Naive thymus-derived CD8-positive, alpha-beta T cell (primary cell): ENCODE data around the gene FGF1. TPM values are rescaled to one million over a fixed set of nuclear protein-coding genes. Genes with fewer than 3 reads are reported as not detected.
A peak's percentile ranks its signal among the peaks of the same experiment; 100 is the strongest.

Experiments used
- ATAC-seq, 2 donors: fragments of 150-1000 bp; cut with Tn5 transposase in 1 of 2; sonication (Bioruptor Pico), chemical (Tn5 transposase) in 1 of 2; 1 replicate in 1 of 2; 2 replicates in 1 of 2; pipeline ENCODE4 v1.10.0; 2021; ENCODE audit warnings: mild to moderate bottlenecking in 2 of 2, moderate library complexity in 2 of 2
- POLR2A ChIA-PET: fragments of 350-600 bp; sonication (Branson Sonifier 250); formaldehyde crosslinking; loops from one replicate; lab custom pipeline; 2021; ENCODE audit warnings: antibody characterized with exemption; lab: Charles Lee
- DNase-seq, 10 donors: peaks; one replicate each; pipeline versions ENCODE4 v3.0.0 to v3.0.0-alpha.2; 2020 to 2022
- H3K27ac Mint-ChIP-seq, 10 donors: one replicate each; pipeline ENCODE4 v1.8.0; 2020 to 2022; ENCODE audit warnings: mild to moderate bottlenecking in 10 of 10, mixed read lengths in 10 of 10, moderate library complexity in 4 of 10, inconsistent platforms in 1 of 10
- H3K27me3 Mint-ChIP-seq, 5 donors: one replicate each; pipeline ENCODE4 v1.8.0; 2021 to 2022; ENCODE audit warnings: mixed read lengths in 5 of 5
- H3K36me3 Mint-ChIP-seq, 3 donors: one replicate each; pipeline ENCODE4 v1.8.0; 2020 to 2022; ENCODE audit warnings: mixed read lengths in 3 of 3, mild to moderate bottlenecking in 2 of 3, inconsistent platforms in 1 of 3
- H3K4me1 Mint-ChIP-seq, 4 donors: one replicate each; pipeline ENCODE4 v1.8.0; 2021 to 2022; ENCODE audit warnings: mixed read lengths in 4 of 4
- H3K4me3 Mint-ChIP-seq, 10 donors: one replicate each; pipeline ENCODE4 v1.8.0; 2020 to 2022; ENCODE audit warnings: mild to moderate bottlenecking in 10 of 10, mixed read lengths in 10 of 10, moderate library complexity in 6 of 10, inconsistent platforms in 1 of 10
- H3K9me3 Mint-ChIP-seq, 9 donors: one replicate each; pipeline ENCODE4 v1.8.0; 2020 to 2022; ENCODE audit warnings: mixed read lengths in 9 of 9, mild to moderate bottlenecking in 3 of 9, inconsistent platforms in 1 of 9, moderate library complexity in 1 of 9
- polyA plus RNA-seq, 3 donors: library from polyadenylated mRNA; unstranded; fragments of 300-500 nt; fragmentation: Illumina TruSeq; gene quantifications; one replicate each; pipeline ENCODE4 v1.2.3, GENCODE V29; 2021
- total RNA-seq, 8 experiments: library from RNA in 2 of 8; stranded (reverse) in 2 of 8; gene quantifications; one replicate each; pipeline ENCODE4 v1.2.3 and lab custom pipeline; 2021 to 2026

The FGF1 gene
- total RNA-seq: not detected
- not detected for polyA plus RNA-seq
- total RNA-seq (lab: John Stamatoyannopoulos, UW): 0 reads per million in 6 experiments

DNA sequence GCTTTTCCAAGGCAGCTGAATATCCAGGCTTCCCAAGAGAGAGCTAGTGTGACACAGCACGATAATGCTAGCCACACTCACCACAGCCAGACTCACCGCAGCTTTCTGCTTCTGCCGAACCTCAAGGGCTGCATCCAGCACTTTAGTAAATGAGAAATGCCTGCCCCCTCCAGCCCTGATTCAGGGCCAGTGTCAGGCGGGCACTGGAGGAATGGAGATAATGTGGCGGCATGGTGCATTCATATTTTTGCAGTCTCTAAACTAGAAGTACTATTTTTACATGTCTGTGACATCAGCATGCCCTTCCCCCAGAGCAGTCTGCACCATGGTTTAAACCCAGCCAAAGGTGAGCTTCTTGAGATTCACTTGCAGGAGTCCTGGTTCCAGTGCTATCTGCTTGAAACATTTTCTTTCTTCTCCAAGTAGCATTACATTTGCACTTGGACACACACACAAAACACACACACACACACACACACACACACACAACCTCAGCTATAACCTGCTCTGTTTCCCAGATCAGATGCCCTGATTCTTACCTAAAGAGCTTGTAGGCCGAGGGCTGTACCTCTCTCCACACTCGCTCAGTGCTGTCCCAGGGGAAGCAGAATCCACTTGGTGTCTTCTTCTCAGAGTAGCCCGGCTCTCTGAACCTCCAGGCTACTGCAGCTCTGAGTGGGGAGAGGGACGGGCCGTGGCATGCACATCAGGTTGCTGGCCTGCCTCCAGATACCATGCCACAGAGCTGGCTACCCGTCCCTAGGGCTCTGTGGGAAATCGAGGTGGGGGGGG, at the start of gene FGF1:
Gene FGF1, minus strand, starts transcription at position 673 of the 792 bp plus-strand sequence. CDS start 71,963 bp downstream, outside the sequence.
- POLR2A ChIA-PET: no interaction called here
- peaks cover 3 to 13% (median 7%) of the 10 kb centered on the region in 5 donors for H3K27me3 Mint-ChIP-seq
- no peak within 1 kb of the TSS for H3K27ac Mint-ChIP-seq
- ATAC-seq (no peak), DNase-seq (no peak)
- H3K4me1 Mint-ChIP-seq: no peaks in the 10 kb centered on the region
- no peaks in the 10 kb centered on the region for H3K36me3 Mint-ChIP-seq
- no peak within 1 kb of the TSS for H3K4me3 Mint-ChIP-seq
- H3K9me3 Mint-ChIP-seq: no peaks in the 10 kb centered on the region

DNA sequence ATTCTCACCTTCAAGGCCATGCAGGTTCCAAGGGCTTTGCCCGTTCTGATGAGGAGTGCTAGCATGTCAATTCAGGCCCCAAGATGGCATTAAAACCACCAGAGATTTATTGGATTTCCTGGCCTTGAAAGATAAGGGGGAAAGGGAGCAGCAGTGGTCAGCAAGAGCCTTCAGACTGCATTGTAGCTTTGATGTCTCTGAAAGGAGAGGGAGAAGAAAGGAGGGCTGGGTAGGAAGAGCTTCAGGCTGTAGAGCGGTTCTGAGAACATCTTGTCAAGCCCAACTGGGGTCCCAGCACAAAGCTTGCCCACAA, 41.8 kb upstream of the FGF1 start:
- H3K36me3 Mint-ChIP-seq: no peaks in the 10 kb centered on the region

DNA sequence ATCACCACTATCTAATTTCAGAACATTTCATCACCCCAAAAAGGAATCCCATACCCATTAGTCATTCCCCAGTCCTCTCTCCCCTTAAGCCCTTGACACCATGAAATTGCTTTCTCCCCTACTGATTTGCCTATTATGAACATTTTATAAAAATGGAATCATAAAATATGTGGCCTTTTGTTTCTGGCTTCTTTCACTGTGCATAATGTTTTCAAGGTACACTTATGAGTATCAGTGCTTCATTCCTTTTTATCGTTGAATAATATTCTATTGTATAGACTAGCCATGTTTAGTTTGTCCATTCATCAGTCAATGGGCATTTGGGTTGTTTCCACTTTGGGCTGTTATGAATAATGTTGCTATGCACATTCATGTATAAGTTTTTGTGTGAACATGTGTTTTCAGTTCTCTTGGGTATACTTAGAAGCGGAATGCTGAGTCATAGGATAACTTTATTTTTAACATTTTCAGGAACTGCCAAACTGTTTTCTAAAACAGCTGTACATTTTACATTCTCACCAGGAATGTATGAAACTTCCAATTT, 40.4 kb upstream of the FGF1 start:
- DNase-seq: no peak
- no peaks in the 10 kb centered on the region for H3K9me3 Mint-ChIP-seq
- POLR2A ChIA-PET: no interaction called here
- no peaks in the 10 kb centered on the region for H3K27me3 Mint-ChIP-seq
- no peak overlapping the region for H3K4me3 Mint-ChIP-seq
- H3K36me3 Mint-ChIP-seq: no peaks in the 10 kb centered on the region
- H3K4me1 Mint-ChIP-seq: peaks cover 0 to 2% (median 0%) of the 10 kb centered on the region in 4 donors
- H3K27ac Mint-ChIP-seq: no peak overlapping the region
- ATAC-seq: no peak

More for the DNA sequence above, 41.8 kb upstream of the FGF1 start:
- POLR2A ChIA-PET: no interaction called here
- no peaks in the 10 kb centered on the region for H3K27me3 Mint-ChIP-seq
- no peak for DNase-seq
- H3K27ac Mint-ChIP-seq: no peak overlapping the region
- no peaks in the 10 kb centered on the region for H3K9me3 Mint-ChIP-seq
- no peak for ATAC-seq
- peaks cover 0 to 2% (median under 1%) of the 10 kb centered on the region in 4 donors for H3K4me1 Mint-ChIP-seq
- no peak overlapping the region for H3K4me3 Mint-ChIP-seq

DNA sequence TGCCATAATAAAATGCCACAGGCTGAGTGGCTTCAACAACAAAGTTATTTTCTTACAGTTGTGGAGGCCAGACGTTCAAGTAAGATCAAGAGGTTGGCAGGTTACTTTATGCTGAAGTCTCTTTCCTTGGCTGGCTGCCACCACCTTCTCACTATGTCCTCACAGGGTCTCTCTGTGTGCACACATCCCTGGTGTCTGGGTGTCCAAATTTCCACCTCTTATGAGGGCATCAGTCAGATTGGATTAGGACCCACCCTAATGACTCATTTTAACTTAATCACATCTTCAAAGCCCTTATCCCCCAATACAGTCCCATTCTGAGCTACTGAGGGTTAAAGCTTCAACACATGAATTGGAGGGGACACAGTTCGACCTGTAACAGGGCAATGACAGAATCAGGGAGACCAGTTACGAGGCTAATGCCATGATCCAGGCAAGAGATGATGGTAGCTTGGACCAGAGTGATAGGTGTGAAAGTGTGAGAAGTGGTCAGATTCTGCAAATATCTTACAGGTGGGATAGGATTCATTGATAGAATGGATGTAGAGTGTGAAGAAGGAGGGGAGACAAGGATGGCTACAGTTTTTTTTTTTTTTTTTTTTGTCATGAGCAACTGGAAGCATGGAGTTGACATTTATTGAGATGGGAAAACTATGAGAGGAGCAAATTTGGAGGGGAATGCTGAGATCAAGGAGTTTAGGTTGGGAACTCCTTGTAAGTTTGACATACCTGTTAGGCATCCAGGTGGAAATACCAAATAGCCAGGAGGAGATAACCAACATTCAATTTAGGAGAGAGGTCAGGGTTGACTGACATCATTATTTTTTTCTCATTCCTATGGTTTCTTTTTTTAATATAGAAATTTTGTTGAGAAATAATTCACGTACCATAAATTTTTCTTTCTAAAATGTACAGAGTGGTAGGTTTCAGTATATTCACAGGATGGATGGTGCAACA, 39.6 kb upstream of the FGF1 start:
- no peak for ATAC-seq
- POLR2A ChIA-PET: no interaction called here
- Mint-ChIP-seq H3K4me1 (peaks cover 0 to 2% (median 0%) of the 10 kb centered on the region in 4 donors), H3K4me3 (no peak overlapping the region), H3K27ac (no peak overlapping the region), H3K9me3 (no peaks in the 10 kb centered on the region), H3K36me3 (no peaks in the 10 kb centered on the region), H3K27me3 (peaks cover 0 to 1% (median 0%) of the 10 kb centered on the region in 5 donors)
- no peak for DNase-seq

GRCh38 chr5:142724821-142725220, 38.9 kb upstream of the FGF1 start:
- peaks cover 0 to 3% (median 0%) of the 10 kb centered on the region in 5 donors for H3K27me3 Mint-ChIP-seq
- POLR2A ChIA-PET: interaction anchor here (0.6 kb wide), 1 partner anchor 1229 kb away, joined by 7 read pairs; no protein-coding TSS in a partner anchor

DNA sequence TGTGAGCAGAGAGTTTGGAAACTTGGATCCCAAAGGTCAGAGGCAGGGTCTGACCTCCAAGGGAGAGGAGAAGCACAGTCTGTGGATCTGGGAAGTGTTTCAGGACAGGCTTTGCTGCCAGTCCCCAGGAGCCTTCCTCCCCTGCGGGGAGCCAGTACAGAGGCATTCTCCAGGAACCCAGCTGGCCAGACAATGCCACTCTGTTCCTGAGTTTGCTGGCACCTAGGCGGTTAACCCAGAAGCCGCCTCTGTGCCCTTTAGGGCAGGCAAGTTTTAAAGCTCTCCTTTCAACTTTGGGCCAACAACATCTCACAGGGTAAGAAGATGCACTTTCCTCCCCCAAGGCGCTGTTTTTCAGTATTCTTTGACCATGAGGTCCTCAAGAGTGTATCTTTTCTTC, 37.0 kb upstream of the FGF1 start:
- Mint-ChIP-seq H3K4me3 (no peak overlapping the region), H3K36me3 (no peaks in the 10 kb centered on the region), H3K27ac (no peak overlapping the region), H3K4me1 (no peaks in the 10 kb centered on the region), H3K27me3 (peaks cover 0 to 12% (median 3%) of the 10 kb centered on the region in 5 donors), H3K9me3 (no peaks in the 10 kb centered on the region)
- POLR2A ChIA-PET: no interaction called here
- ATAC-seq (no peak), DNase-seq (no peak)

More at GRCh38 chr5:142724821-142725220, 38.9 kb upstream of the FGF1 start:
- DNase-seq: no peak
- H3K27ac Mint-ChIP-seq: no peak overlapping the region
- H3K4me3 Mint-ChIP-seq: no peak overlapping the region
- ATAC-seq: no peak
- H3K9me3 Mint-ChIP-seq: no peaks in the 10 kb centered on the region
- no peaks in the 10 kb centered on the region for H3K36me3 Mint-ChIP-seq
- H3K4me1 Mint-ChIP-seq: peaks cover 0 to 2% (median 0%) of the 10 kb centered on the region in 4 donors

GRCh38 chr5:142722146-142722545, 36.3 kb upstream of the FGF1 start:
- no peaks in the 10 kb centered on the region for H3K9me3 Mint-ChIP-seq
- peaks cover 0 to 16% (median 3%) of the 10 kb centered on the region in 5 donors for H3K27me3 Mint-ChIP-seq
- peaks cover 0 to 4% (median 0%) of the 10 kb centered on the region in 4 donors for H3K4me1 Mint-ChIP-seq
- no peaks in the 10 kb centered on the region for H3K36me3 Mint-ChIP-seq
- ATAC-seq (no peak), DNase-seq (no peak)
- POLR2A ChIA-PET: no interaction called here
- no peak overlapping the region for H3K27ac Mint-ChIP-seq
- no peak overlapping the region for H3K4me3 Mint-ChIP-seq

- ATAC-seq (no peak), DNase-seq (no peak)
- peaks cover 0 to 16% (median 3%) of the 10 kb centered on the region in 5 donors for H3K27me3 Mint-ChIP-seq
- H3K9me3 Mint-ChIP-seq: no peaks in the 10 kb centered on the region
- POLR2A ChIA-PET: no interaction called here
- H3K36me3 Mint-ChIP-seq: no peaks in the 10 kb centered on the region
- H3K27ac Mint-ChIP-seq: no peak overlapping the region
- peaks cover 0 to 4% (median under 1%) of the 10 kb centered on the region in 4 donors for H3K4me1 Mint-ChIP-seq
- no peak overlapping the region for H3K4me3 Mint-ChIP-seq
These were observed 34.9 kb upstream of the FGF1 start for GRCh38 chr5:142720641-142721271.

- ATAC-seq: no peak
- H3K27ac Mint-ChIP-seq: no peak overlapping the region
These were observed 34.0 kb upstream of the FGF1 start for GRCh38 chr5:142719836-142720370.

GRCh38 chr5:142717582-142718215, 31.8 kb upstream of the FGF1 start:
- Mint-ChIP-seq H3K4me3 (no peak overlapping the region), H3K4me1 (peaks cover 3 to 14% (median 5%) of the 10 kb centered on the region in 4 donors), H3K27ac (peak overlapping the region in 1 of 10 donors; percentile 38), H3K36me3 (no peaks in the 10 kb centered on the region), H3K27me3 (peaks cover 0 to 18% (median 3%) of the 10 kb centered on the region in 5 donors), H3K9me3 (no peaks in the 10 kb centered on the region)
- DNase-seq: peak in 2 of 10 donors; percentile 16 to 20
- ATAC-seq: no peak
- POLR2A ChIA-PET: no interaction called here

More at GRCh38 chr5:142719836-142720370, 34.0 kb upstream of the FGF1 start:
- no peak for DNase-seq
- no peak overlapping the region for H3K4me3 Mint-ChIP-seq
- no peaks in the 10 kb centered on the region for H3K36me3 Mint-ChIP-seq
- no peaks in the 10 kb centered on the region for H3K9me3 Mint-ChIP-seq
- H3K4me1 Mint-ChIP-seq: peaks cover 0 to 4% (median under 1%) of the 10 kb centered on the region in 4 donors
- H3K27me3 Mint-ChIP-seq: peaks cover 0 to 18% (median 3%) of the 10 kb centered on the region in 5 donors
- POLR2A ChIA-PET: interaction anchor here (0.7 kb wide), 1 partner anchor 105 kb away, joined by 3 read pairs; no protein-coding TSS in a partner anchor

DNA sequence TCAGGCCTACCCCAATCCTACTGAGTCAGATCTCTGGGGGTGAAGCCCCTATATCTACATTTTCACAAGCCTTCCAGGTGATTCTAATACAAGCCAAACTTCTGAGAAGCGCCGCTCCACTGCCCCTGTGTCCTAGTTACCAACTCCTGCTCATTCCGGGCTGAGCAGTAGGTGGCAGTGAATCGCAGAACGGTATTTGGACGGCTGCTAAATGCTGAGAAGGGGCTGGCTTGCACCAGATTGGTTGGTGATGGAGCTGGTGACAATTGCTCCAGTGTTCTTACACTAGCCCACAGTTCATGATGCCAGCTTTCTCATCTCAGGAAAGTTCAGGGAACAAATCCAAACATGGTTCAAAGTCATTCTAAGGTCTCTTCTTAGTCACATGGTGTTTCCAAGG, 31.1 kb upstream of the FGF1 start:
- Mint-ChIP-seq H3K36me3 (no peaks in the 10 kb centered on the region), H3K4me3 (no peak overlapping the region), H3K9me3 (no peaks in the 10 kb centered on the region), H3K27ac (no peak overlapping the region), H3K4me1 (peaks cover 3 to 15% (median 5%) of the 10 kb centered on the region in 4 donors), H3K27me3 (peaks cover 0 to 18% (median 3%) of the 10 kb centered on the region in 5 donors)
- DNase-seq: peak in 3 of 10 donors; percentile 13 to 28 (median 19)
- peak; percentile 24 to 32 for ATAC-seq
- POLR2A ChIA-PET: no interaction called here
